ENCODE measurements around the gene MMP3.
"Not testable (repeated sequence)": the region's sequence is repeated elsewhere in the genome, so short reads cannot be mapped to it uniquely, and the experiment has no call there.

MMP3 gene

GRCh38 chr11:102843489-102843888 lies at the start of gene MMP3:
Gene MMP3 (minus strand): TSS chr11:102843609. CDS start chr11:102843546, 63 bp downstream.
- DNase-seq, result no peak
- intact Hi-C loops (cut with DNase I), result no loop called here

- DNase-seq, result no peak
Measured at GRCh38 chr11:102891736-102892135, 48.3 kb upstream of the MMP3 start.

DNA sequence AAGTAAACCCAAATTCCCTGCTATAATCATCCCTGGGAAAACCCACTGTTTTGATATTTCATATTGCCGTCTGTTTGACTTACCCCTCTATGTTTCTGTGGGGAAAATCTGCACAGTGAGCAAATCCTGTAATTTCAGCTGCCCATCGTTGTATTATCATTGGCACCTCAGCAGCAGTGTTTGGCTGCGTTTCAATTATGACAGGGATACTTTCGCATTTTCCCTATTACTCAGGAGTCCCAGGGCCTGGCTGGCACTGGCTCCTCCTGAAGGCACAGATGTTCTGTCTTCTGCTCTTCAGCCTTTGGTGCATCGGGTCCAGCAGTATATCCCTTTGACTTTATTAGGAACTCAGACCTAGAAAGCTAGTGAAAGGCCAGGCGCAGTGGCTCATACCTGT lies 43.6 kb upstream of the MMP3 start:
- DNase-seq, result no peak
- intact Hi-C loops (cut with DNase I), result no loop called here

More at GRCh38 chr11:102891736-102892135, 48.3 kb upstream of the MMP3 start:
- intact Hi-C loops (cut with DNase I), result no loop called here

- intact Hi-C loops (cut with DNase I), result no loop called here
- DNase-seq, result no peak
Measured at GRCh38 chr11:102883141-102883540, 39.7 kb upstream of the MMP3 start.

- intact Hi-C loops (cut with DNase I), result no loop called here
- DNase-seq, result peak in 1 of 42 donors; percentile 11
Measured at GRCh38 chr11:102882389-102883024, 39.1 kb upstream of the MMP3 start.

DNA sequence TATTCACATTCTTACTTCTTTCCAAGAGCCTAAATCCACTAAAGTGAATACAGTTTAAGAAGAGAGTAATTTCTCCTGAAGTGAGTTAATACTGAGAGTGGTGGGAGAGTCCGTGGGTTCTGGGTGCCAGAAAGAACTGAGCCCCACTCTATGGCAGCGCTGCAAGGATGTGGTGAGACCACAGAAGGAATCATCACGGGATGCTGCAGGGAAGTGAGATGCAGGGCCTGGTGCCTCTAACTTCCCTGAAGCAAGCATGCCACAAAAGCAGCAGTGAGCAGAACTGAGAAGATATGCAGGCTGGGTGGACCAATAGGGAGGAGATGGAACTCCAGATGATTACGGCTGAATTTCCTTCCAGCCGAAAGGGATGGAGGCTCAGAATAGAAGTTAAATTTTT lies 36.4 kb upstream of the MMP3 start:
- intact Hi-C loops (cut with DNase I), result no loop called here
- DNase-seq, result peak in 15 of 42 donors; percentile 5 to 46 (median 13)

DNA sequence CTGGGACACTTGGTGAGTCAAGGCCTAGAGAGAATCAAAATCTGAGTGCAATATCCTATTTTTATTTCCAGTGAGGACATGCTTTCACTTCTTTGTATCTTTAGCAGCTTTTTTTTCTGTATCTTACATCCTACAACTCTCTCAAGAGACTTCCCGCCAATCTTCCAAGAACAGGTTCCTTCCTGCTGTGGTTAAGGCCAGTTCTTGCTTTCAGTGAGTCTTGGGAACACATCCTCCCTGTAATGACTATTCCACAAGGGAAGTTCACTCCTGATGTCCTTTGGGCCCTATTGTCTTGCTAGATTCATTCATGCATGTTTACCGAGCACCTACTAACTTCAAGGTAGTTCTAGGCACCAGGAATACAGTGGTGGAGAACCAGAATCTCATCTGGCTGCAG lies 35.2 kb upstream of the MMP3 start:
- DNase-seq, result no peak
- intact Hi-C loops (cut with DNase I), result no loop called here

DNA sequence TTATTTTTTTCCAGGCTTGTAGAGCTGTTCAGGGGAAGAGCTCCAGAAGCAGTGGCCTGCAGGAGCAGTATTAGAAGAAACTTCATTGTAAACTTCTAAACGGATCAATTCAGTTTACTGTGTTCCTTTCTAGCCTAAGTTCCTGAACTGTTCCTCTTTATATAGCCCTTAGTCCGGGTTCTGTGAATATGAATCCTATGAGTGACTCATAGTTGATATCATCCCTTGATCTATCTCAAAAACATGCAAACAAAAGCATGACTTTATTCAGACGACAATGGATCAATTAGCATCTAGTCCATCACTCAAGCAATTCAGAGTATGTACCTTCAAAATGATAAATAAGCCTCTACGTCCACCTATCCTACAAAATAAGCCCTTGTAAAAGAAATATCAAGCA lies 31.4 kb upstream of the MMP3 start, which contains the start of gene MMP12:
Gene MMP12, minus strand, starts transcription at position 131 of the 400 bp plus-strand sequence. Its CDS starts 45 bp downstream, at position 86.
- intact Hi-C loops (cut with DNase I), result no loop called here
- no peak for DNase-seq

DNA sequence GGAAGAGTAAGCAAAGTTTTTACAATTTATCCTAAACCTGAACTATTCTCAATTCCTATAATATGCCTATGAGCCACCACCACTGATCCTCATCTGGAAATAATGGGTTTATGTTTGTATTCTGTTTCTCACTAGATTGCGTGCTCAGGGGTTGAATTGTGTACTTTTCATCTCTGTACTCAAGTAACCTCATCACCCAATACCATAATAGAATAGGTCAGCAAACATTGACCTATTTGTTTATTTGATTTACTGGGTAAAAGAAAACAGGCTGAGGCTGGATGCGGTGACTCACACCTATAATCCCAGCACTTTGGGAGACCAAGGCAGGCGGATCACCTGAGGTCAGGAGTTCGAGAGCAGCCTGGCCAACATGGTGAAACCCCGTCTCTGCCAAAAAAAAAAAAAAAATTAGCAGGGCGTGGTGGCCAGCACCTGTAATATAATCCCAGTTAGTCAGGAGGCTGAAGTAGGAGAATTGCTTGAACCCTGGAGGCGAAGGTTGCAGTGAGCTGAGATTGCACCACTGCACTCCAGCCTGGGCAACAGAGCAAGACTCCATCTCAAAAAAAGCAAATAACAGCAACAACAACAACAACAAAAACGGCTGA lies 26.1 kb upstream of the MMP3 start:
- DNase-seq; intact Hi-C loops (cut with DNase I): not testable (repeated sequence)

GRCh38 chr11:102868339-102868738 lies 24.9 kb upstream of the MMP3 start:
- no peak for DNase-seq
- intact Hi-C loops (cut with DNase I), result no loop called here

- no peak for DNase-seq
- intact Hi-C loops (cut with DNase I), result no loop called here
Measured at GRCh38 chr11:102864724-102865123, 21.3 kb upstream of the MMP3 start.

DNA sequence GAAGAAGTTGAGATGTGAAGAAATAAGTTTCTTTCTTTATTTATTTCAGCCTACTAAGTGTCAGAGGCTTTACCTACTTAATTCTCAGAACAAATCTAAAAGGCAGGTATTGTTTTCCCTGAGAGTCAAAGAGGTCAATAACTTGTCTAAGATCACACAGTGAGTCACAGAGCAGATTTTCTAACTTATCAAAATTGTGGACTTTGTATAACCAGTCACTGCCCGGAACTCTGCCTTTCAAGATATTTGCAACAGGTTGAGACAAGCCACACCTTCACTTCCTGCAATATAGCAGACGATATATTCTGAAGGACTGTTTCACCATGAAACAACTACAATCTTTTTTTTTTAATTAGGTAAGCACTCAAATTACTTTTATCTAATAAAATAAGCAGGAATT lies 10.5 kb upstream of the MMP3 start:
- intact Hi-C loops (cut with DNase I), result no loop called here
- no peak for DNase-seq

DNA sequence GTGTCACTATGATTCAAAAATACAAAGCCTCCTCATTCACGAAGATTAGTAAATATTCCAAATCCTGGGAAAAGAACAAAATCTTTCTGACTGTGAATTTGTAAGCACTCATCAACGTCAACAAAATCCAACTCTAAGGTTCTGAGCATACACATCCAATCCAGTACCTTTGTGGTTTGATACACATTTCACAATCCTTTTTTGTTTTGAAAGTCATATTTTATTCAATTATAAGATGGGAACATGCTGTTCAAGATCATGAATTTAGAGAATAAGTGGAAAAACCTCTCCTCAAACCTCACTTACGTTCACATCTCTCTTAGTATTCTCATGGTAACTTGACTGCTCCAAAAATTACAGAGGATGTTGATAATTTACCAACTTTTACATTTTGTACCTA lies 9.6 kb upstream of the MMP3 start:
- intact Hi-C loops (cut with DNase I), result no loop called here
- no peak for DNase-seq

GRCh38 chr11:102850973-102851745 lies 7.8 kb upstream of the MMP3 start:
- peak in 2 of 42 donors; percentile 9 to 13 for DNase-seq
- intact Hi-C loops (cut with DNase I), result no loop called here

- DNase-seq, result no peak
- intact Hi-C loops (cut with DNase I), result no loop called here
Measured at GRCh38 chr11:102849311-102849710, 5.9 kb upstream of the MMP3 start.

- intact Hi-C loops (cut with DNase I), result no loop called here
- DNase-seq, result no peak
Measured at GRCh38 chr11:102846292-102846691, 2.9 kb upstream of the MMP3 start.

- DNase-seq, result no peak
- intact Hi-C loops (cut with DNase I), result no loop called here
Measured at GRCh38 chr11:102842930-102843329, 479 bp downstream of the MMP3 start.

DNA sequence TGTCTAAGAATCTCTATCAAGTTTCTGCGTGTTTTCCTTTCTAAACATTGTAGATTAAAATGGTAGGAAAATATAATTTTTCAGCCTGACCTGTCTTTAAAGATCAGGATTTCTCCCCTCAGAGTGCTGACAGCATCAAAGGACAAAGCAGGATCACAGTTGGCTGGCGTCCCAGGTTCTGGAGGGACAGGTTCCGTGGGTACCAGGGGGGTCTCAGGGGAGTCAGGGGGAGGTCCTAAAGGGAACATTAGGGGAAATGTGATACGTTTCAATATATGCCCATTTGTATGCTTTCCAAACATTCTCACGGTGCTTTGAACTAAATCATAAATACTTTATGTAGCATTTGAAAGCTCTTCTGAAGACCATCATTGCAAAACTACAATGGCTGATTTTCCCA lies 3.4 kb downstream of the MMP3 start:
- DNase-seq, result no peak
- intact Hi-C loops (cut with DNase I), result no loop called here

- no peak for DNase-seq
- intact Hi-C loops (cut with DNase I), result no loop called here
Measured at GRCh38 chr11:102837646-102838045, 5.8 kb downstream of the MMP3 start.

- intact Hi-C loops (cut with DNase I), result no loop called here
- DNase-seq, result no peak
Measured at GRCh38 chr11:102837156-102837555, 6.3 kb downstream of the MMP3 start.
